Measurements from ENCODE around the gene CREG2. TPM values are rescaled to one million over a fixed set of nuclear protein-coding genes. Genes with fewer than 3 reads are reported as not detected.

CREG2 gene
- total RNA-seq, 1 experiment from 2014 or later, result not detected

- H3K36me3 ChIP-seq (ENCODE audit: insufficient read depth, low read length), result no peaks in the 10 kb centered on the region
- no peaks in the 10 kb centered on the region for H3K27me3 ChIP-seq (ENCODE audit: low read length)
- no peaks in the 10 kb centered on the region for H3K9me2 ChIP-seq (replicated peaks; ENCODE audit: insufficient read depth, low read length)
- H3K4me3 ChIP-seq (ENCODE audit: low read length), result no peak overlapping the region
- no peaks in the 10 kb centered on the region for H3K4me1 ChIP-seq (ENCODE audit: low read length)
- no peaks in the 10 kb centered on the region for H3K9me3 ChIP-seq (ENCODE audit: low read length)
- H2AFZ ChIP-seq (ENCODE audit: low read length), result no peak overlapping the region
- H4K20me1 ChIP-seq (ENCODE audit: insufficient read depth, low read depth, low read length), result no peaks in the 10 kb centered on the region
- H3K9ac ChIP-seq (ENCODE audit: low read length), result no peak overlapping the region
- no peak for DNase-seq
- no peak overlapping the region for H3K27ac ChIP-seq (ENCODE audit: low read length)
- no peak overlapping the region for H3K4me2 ChIP-seq (ENCODE audit: low read depth, low read length, poor library complexity, severe bottlenecking)
- no peaks in the 10 kb centered on the region for H3K79me2 ChIP-seq (ENCODE audit: low read length)
These were observed 11.7 kb downstream of the CREG2 start for GRCh38 chr2:101375653-101376052.

GRCh38 chr2:101374821-101375561, 12.3 kb downstream of the CREG2 start:
- Histone ChIP-seq H3K4me3 (ENCODE audit: low read length) (no peak overlapping the region), H3K9ac (ENCODE audit: low read length) (no peak overlapping the region), H3K4me1 (ENCODE audit: low read length) (no peaks in the 10 kb centered on the region), H3K79me2 (ENCODE audit: low read length) (no peaks in the 10 kb centered on the region), H3K4me2 (ENCODE audit: low read depth, low read length, poor library complexity, severe bottlenecking) (no peak overlapping the region), H4K20me1 (ENCODE audit: insufficient read depth, low read depth, low read length) (no peaks in the 10 kb centered on the region), H3K27me3 (ENCODE audit: low read length) (no peaks in the 10 kb centered on the region), H3K36me3 (ENCODE audit: insufficient read depth, low read length) (no peaks in the 10 kb centered on the region), H3K9me2 (replicated peaks; ENCODE audit: insufficient read depth, low read length) (no peaks in the 10 kb centered on the region), H3K27ac (ENCODE audit: low read length) (no peak overlapping the region), H3K9me3 (ENCODE audit: low read length) (no peaks in the 10 kb centered on the region), H2AFZ (ENCODE audit: low read length) (no peak overlapping the region)
- no peak for DNase-seq

- H3K9me2 ChIP-seq (replicated peaks; ENCODE audit: insufficient read depth, low read length), result no peaks in the 10 kb centered on the region
- no peak overlapping the region for H3K9ac ChIP-seq (ENCODE audit: low read length)
- H3K4me1 ChIP-seq (ENCODE audit: low read length), result no peaks in the 10 kb centered on the region
- no peak for DNase-seq
- H3K36me3 ChIP-seq (ENCODE audit: insufficient read depth, low read length), result no peaks in the 10 kb centered on the region
- no peaks in the 10 kb centered on the region for H3K9me3 ChIP-seq (ENCODE audit: low read length)
- H2AFZ ChIP-seq (ENCODE audit: low read length), result no peak overlapping the region
- H3K27me3 ChIP-seq (ENCODE audit: low read length), result no peaks in the 10 kb centered on the region
- H3K4me2 ChIP-seq (ENCODE audit: low read depth, low read length, poor library complexity, severe bottlenecking), result no peak overlapping the region
- H3K4me3 ChIP-seq (ENCODE audit: low read length), result no peak overlapping the region
- no peaks in the 10 kb centered on the region for H4K20me1 ChIP-seq (ENCODE audit: insufficient read depth, low read depth, low read length)
- no peak overlapping the region for H3K27ac ChIP-seq (ENCODE audit: low read length)
- no peaks in the 10 kb centered on the region for H3K79me2 ChIP-seq (ENCODE audit: low read length)
These were observed 14.5 kb downstream of the CREG2 start for GRCh38 chr2:101372792-101373191.

DNA sequence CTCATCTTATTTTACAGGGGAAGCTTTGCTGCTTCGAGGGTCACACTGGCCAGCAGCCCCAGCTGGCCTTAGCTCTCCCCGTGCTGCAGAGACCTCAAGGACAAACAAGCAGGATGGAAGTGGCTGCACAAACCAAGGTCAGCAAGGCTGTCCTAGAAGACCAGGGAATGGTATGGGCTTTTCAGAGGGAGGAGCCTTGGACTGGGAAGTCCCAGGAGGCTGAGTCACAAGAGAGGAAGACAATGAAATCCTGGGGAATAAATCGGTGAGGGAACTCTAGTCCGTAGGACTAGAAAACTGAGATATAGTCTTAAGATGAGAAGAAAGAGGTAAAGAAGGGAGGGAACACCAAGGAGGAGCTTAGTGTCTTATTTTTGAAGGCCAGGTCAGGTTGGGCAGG, 15.7 kb downstream of the CREG2 start:
- no peak overlapping the region for H3K4me3 ChIP-seq (ENCODE audit: low read length)
- H3K27ac ChIP-seq (ENCODE audit: low read length), result no peak overlapping the region
- no peak overlapping the region for H3K4me2 ChIP-seq (ENCODE audit: low read depth, low read length, poor library complexity, severe bottlenecking)
- no peak overlapping the region for H3K9ac ChIP-seq (ENCODE audit: low read length)
- H4K20me1 ChIP-seq (ENCODE audit: insufficient read depth, low read depth, low read length), result no peaks in the 10 kb centered on the region
- H3K9me3 ChIP-seq (ENCODE audit: low read length), result no peaks in the 10 kb centered on the region
- H3K9me2 ChIP-seq (replicated peaks; ENCODE audit: insufficient read depth, low read length), result no peaks in the 10 kb centered on the region
- H3K27me3 ChIP-seq (ENCODE audit: low read length), result no peaks in the 10 kb centered on the region
- H2AFZ ChIP-seq (ENCODE audit: low read length), result no peak overlapping the region
- no peaks in the 10 kb centered on the region for H3K4me1 ChIP-seq (ENCODE audit: low read length)
- no peak for DNase-seq
- no peaks in the 10 kb centered on the region for H3K36me3 ChIP-seq (ENCODE audit: insufficient read depth, low read length)
- no peaks in the 10 kb centered on the region for H3K79me2 ChIP-seq (ENCODE audit: low read length)

GRCh38 chr2:101369100-101369499, 18.2 kb downstream of the CREG2 start:
- no peaks in the 10 kb centered on the region for H3K4me1 ChIP-seq (ENCODE audit: low read length)
- H3K27me3 ChIP-seq (ENCODE audit: low read length), result no peaks in the 10 kb centered on the region
- no peak overlapping the region for H3K27ac ChIP-seq (ENCODE audit: low read length)

DNA sequence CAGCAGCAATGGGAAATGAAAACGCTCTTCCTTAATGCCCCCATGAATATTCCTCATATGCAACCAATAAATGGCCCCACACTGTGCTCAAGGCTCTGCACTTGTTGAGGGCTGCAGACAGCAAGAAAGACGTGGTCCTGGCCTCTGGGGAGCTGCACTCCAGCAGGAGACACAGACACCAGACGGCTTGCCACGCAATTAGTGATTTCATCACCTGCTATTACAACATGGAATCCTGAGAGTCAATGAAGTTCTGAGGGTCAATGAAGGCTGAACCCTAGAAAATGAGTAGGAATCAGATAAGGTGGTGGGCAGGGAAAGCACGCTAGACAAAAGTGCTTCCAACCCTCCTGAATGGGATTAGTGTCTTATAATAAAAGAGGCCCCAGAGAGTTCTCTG, 18.9 kb downstream of the CREG2 start:
- DNase-seq, result no peak
- H3K4me2 ChIP-seq (ENCODE audit: low read depth, low read length, poor library complexity, severe bottlenecking), result no peak overlapping the region
- no peaks in the 10 kb centered on the region for H3K9me2 ChIP-seq (replicated peaks; ENCODE audit: insufficient read depth, low read length)
- H3K27ac ChIP-seq (ENCODE audit: low read length), result no peak overlapping the region
- H3K9me3 ChIP-seq (ENCODE audit: low read length), result no peaks in the 10 kb centered on the region
- H3K4me3 ChIP-seq (ENCODE audit: low read length), result no peak overlapping the region
- no peak overlapping the region for H2AFZ ChIP-seq (ENCODE audit: low read length)
- H3K9ac ChIP-seq (ENCODE audit: low read length), result no peak overlapping the region
- no peaks in the 10 kb centered on the region for H4K20me1 ChIP-seq (ENCODE audit: insufficient read depth, low read depth, low read length)
- H3K4me1 ChIP-seq (ENCODE audit: low read length), result no peaks in the 10 kb centered on the region
- H3K27me3 ChIP-seq (ENCODE audit: low read length), result no peaks in the 10 kb centered on the region
- H3K79me2 ChIP-seq (ENCODE audit: low read length), result no peaks in the 10 kb centered on the region
- H3K36me3 ChIP-seq (ENCODE audit: insufficient read depth, low read length), result no peaks in the 10 kb centered on the region

More at GRCh38 chr2:101369100-101369499, 18.2 kb downstream of the CREG2 start:
- Histone ChIP-seq H3K79me2 (ENCODE audit: low read length) (no peaks in the 10 kb centered on the region), H3K9ac (ENCODE audit: low read length) (no peak overlapping the region), H2AFZ (ENCODE audit: low read length) (no peak overlapping the region), H3K4me2 (ENCODE audit: low read depth, low read length, poor library complexity, severe bottlenecking) (no peak overlapping the region), H4K20me1 (ENCODE audit: insufficient read depth, low read depth, low read length) (no peaks in the 10 kb centered on the region), H3K36me3 (ENCODE audit: insufficient read depth, low read length) (no peaks in the 10 kb centered on the region), H3K9me3 (ENCODE audit: low read length) (no peaks in the 10 kb centered on the region), H3K4me3 (ENCODE audit: low read length) (no peak overlapping the region), H3K9me2 (replicated peaks; ENCODE audit: insufficient read depth, low read length) (no peaks in the 10 kb centered on the region)
- DNase-seq, result no peak

GRCh38 chr2:101367508-101367907, 19.8 kb downstream of the CREG2 start:
- Histone ChIP-seq H3K79me2 (ENCODE audit: low read length) (no peaks in the 10 kb centered on the region), H3K36me3 (ENCODE audit: insufficient read depth, low read length) (no peaks in the 10 kb centered on the region), H3K27me3 (ENCODE audit: low read length) (no peaks in the 10 kb centered on the region), H2AFZ (ENCODE audit: low read length) (no peak overlapping the region), H3K9me2 (replicated peaks; ENCODE audit: insufficient read depth, low read length) (no peaks in the 10 kb centered on the region), H3K4me3 (ENCODE audit: low read length) (no peak overlapping the region), H3K27ac (ENCODE audit: low read length) (no peak overlapping the region), H3K4me1 (ENCODE audit: low read length) (no peaks in the 10 kb centered on the region), H4K20me1 (ENCODE audit: insufficient read depth, low read depth, low read length) (no peaks in the 10 kb centered on the region), H3K9me3 (ENCODE audit: low read length) (no peaks in the 10 kb centered on the region), H3K9ac (ENCODE audit: low read length) (no peak overlapping the region), H3K4me2 (ENCODE audit: low read depth, low read length, poor library complexity, severe bottlenecking) (no peak overlapping the region)
- no peak for DNase-seq

DNA sequence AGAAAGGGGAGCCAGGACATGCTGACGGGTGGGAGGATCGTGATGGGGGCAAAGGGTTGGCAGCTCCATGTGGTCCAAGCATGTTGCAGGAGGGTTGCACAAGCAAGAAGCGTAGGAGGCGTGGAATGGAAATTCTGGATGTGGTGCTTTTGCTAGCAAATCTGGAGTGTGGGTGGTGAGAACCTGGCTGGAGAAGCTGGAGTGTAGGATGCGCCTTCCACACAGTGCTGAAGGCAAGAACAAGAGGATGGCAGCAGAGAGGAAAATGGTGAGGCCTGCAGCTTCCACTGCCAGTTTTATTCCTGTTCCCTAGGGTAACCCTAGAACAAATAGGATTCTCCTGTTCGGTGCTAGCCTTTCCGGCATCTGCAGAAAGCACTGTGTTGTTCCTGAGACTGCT, 22.4 kb downstream of the CREG2 start:
- H3K9me3 ChIP-seq (ENCODE audit: low read length), result no peaks in the 10 kb centered on the region
- peaks cover 7% of the 10 kb centered on the region for H3K4me1 ChIP-seq (ENCODE audit: low read length)
- H3K9ac ChIP-seq (ENCODE audit: low read length), result no peak overlapping the region
- no peak overlapping the region for H3K27ac ChIP-seq (ENCODE audit: low read length)
- H3K4me2 ChIP-seq (ENCODE audit: low read depth, low read length, poor library complexity, severe bottlenecking), result no peak overlapping the region
- no peak overlapping the region for H2AFZ ChIP-seq (ENCODE audit: low read length)
- no peaks in the 10 kb centered on the region for H3K9me2 ChIP-seq (replicated peaks; ENCODE audit: insufficient read depth, low read length)
- no peak for DNase-seq
- H3K4me3 ChIP-seq (ENCODE audit: low read length), result no peak overlapping the region
- no peaks in the 10 kb centered on the region for H3K27me3 ChIP-seq (ENCODE audit: low read length)
- H4K20me1 ChIP-seq (ENCODE audit: insufficient read depth, low read depth, low read length), result no peaks in the 10 kb centered on the region
- H3K79me2 ChIP-seq (ENCODE audit: low read length), result no peaks in the 10 kb centered on the region
- no peaks in the 10 kb centered on the region for H3K36me3 ChIP-seq (ENCODE audit: insufficient read depth, low read length)

Data from Karpas-422 (cell line).